K562 (cell line): ENCODE data around the gene HLTF. TPM values are rescaled to one million over a fixed set of nuclear protein-coding genes. Genes with fewer than 3 reads are reported as not detected.

Source experiments
- CTBP1 ChIP-seq: fragments of 450-650 bp; IDR thresholded peaks from 2 replicates; pipeline ENCODE4 v1.6.1; 2016; ENCODE audit warnings: borderline replicate concordance
- ETV5 ChIP-seq: sonication (generic); formaldehyde crosslinking; IDR thresholded peaks from 2 replicates; pipeline ENCODE4 v1.4.0; 2020; ENCODE audit warnings: low read depth, mild to moderate bottlenecking, missing genetic modification reagents
- GABPA ChIP-seq: fragments of 200-800 bp; sonication (Bioruptor generic); conservative IDR thresholded peaks from 2 replicates; pipeline ENCODE4 v1.6.1; 2016; ENCODE audit warnings: low read depth, missing genetic modification characterization, missing compliant biosample characterization
- HMGN3 ChIP-seq: IDR thresholded peaks from 2 replicates; pipeline ENCODE4 v1.6.1; 2011; ENCODE audit warnings: borderline replicate concordance, low read depth, mild to moderate bottlenecking, mixed read lengths, low read length; ENCODE audit not compliant: insufficient read length; ENCODE audit errors: extremely low read depth
- HOXB6 ChIP-seq: fragments of 250-450 bp; sonication (Bioruptor Pico); IDR thresholded peaks from 2 replicates; pipeline ENCODE4 v1.5.1; 2022; ENCODE audit warnings: mild to moderate bottlenecking, borderline replicate concordance
- KLF10 ChIP-seq: fragments of 250-450 bp; sonication (Bioruptor Pico); IDR thresholded peaks from 2 replicates; pipeline ENCODE4 v1.6.1; 2021; ENCODE audit warnings: matching md5 sums
- MTA2 ChIP-seq: fragments of 450-650 bp; IDR thresholded peaks from 2 replicates; pipeline ENCODE4 v1.6.1; 2016; ENCODE audit warnings: low read depth
- MYBL2 ChIP-seq, 2 experiments: fragments of 450-650 bp in 1 of 2; sonication (generic) in 1 of 2; formaldehyde crosslinking in 1 of 2; IDR thresholded peaks; 2 replicates each; pipeline versions ENCODE4 v1.6.1 to v1.8.1; 2017 to 2022; ENCODE audit warnings: borderline replicate concordance in 1 of 2, inconsistent platforms in 1 of 2, low read depth in 1 of 2, mild to moderate bottlenecking in 1 of 2, missing genetic modification reagents in 1 of 2, moderate library complexity in 1 of 2
- NBN ChIP-seq: fragments of 450-650 bp; IDR thresholded peaks from 2 replicates; pipeline ENCODE4 v1.6.1; 2016; ENCODE audit warnings: low read depth, mild to moderate bottlenecking
- NCOA4 ChIP-seq: fragments of 450-650 bp; IDR thresholded peaks from 2 replicates; pipeline ENCODE4 v1.6.1; 2018; ENCODE audit warnings: mild to moderate bottlenecking; ENCODE audit not compliant: partially characterized antibody
- PML ChIP-seq: IDR thresholded peaks from 2 replicates; pipeline ENCODE4 v1.6.1; 2012; ENCODE audit warnings: low read length, inconsistent platforms
- POLR2AphosphoS5 ChIP-seq: IDR thresholded peaks from 2 replicates; pipeline ENCODE4 v1.6.1; 2011; ENCODE audit warnings: mild to moderate bottlenecking, low read depth, low read length, moderate library complexity; ENCODE audit not compliant: control insufficient read depth, insufficient read depth
- PRPF4 ChIP-seq: fragments of 200-400 bp; formaldehyde crosslinking; IDR thresholded peaks from one replicate; pipeline ENCODE4 v1.6.1; 2017; ENCODE audit warnings: low read length, low read depth, mild to moderate bottlenecking; ENCODE audit not compliant: insufficient read depth, poor library complexity, severe bottlenecking
- SMARCA4 ChIP-seq: fragments of 450-650 bp; IDR thresholded peaks from 2 replicates; pipeline ENCODE4 v1.6.1; 2016
- STAT5A ChIP-seq: IDR thresholded peaks from 2 replicates; pipeline ENCODE4 v1.6.1; 2012; ENCODE audit warnings: low read length, inconsistent platforms, borderline replicate concordance
- YBX1 ChIP-seq: fragments of 450-650 bp; IDR thresholded peaks from 2 replicates; pipeline ENCODE4 v1.7.1; 2016; ENCODE audit warnings: mild to moderate bottlenecking
- ZC3H11A ChIP-seq: IDR thresholded peaks from 2 replicates; pipeline ENCODE4 v1.6.1; 2012; ENCODE audit warnings: low read depth, low read length, improper control_type of control experiment
- ZNF77 ChIP-seq: fragments of 250-450 bp; sonication (Bioruptor Pico); IDR thresholded peaks from 2 replicates; pipeline ENCODE4 v1.5.0; 2020
- polyA plus RNA-seq, 8 experiments: library from polyadenylated mRNA; depleted of rRNA in 4 of 8; stranded (reverse) in 5 of 8; unstranded in 3 of 8; fragments of >200 nt; fragmentation: Nextera tagmentation in 2 of 8; fragmentation: Illumina TruSeq in 1 of 8; extraction: Ambion mirVana in 2 of 8; extraction: Trizol in 1 of 8; gene quantifications; 2 replicates each; pipeline versions ENCODE4 v1.2.1 to v1.2.3, GENCODE V29; 2011 to 2014; ENCODE audit warnings: inconsistent platforms in 1 of 8, missing spikeins in 1 of 8
- total RNA-seq, 7 experiments: library from RNA; depleted of rRNA in 6 of 7; stranded (reverse); fragments of >200 nt in 6 of 7; fragmentation: Illumina TruSeq in 2 of 7; extraction: Trizol in 2 of 7; gene quantifications; 2 replicates each; pipeline versions ENCODE4 v1.2.1 to v1.2.3, GENCODE V29; 2011 to 2021; ENCODE audit warnings: low replicate concordance in 1 of 7
- TF ChIP-seq, protein P1 (sequence below), 2 experiments: IDR thresholded peaks; 2 replicates each; pipeline ENCODE4 v1.6.1; 2011; ENCODE audit warnings: borderline replicate concordance in 1 of 2, control low read depth in 1 of 2, low read depth in 1 of 2, low read length in 1 of 2, mild to moderate bottlenecking in 1 of 2, mixed read lengths in 1 of 2, moderate library complexity in 1 of 2; ENCODE audit not compliant: insufficient read depth in 1 of 2, insufficient read length in 1 of 2, poor library complexity in 1 of 2, severe bottlenecking in 1 of 2; ENCODE audit errors: extremely low read depth in 1 of 2
- TF ChIP-seq, protein P2 (sequence below): IDR thresholded peaks from 3 replicates; pipeline ENCODE4 v1.6.1; 2011; ENCODE audit warnings: borderline replicate concordance, mild to moderate bottlenecking; ENCODE audit not compliant: insufficient read length, insufficient read depth
- TF ChIP-seq, protein P3 (sequence below): sonication (generic); formaldehyde crosslinking; IDR thresholded peaks from 2 replicates; pipeline ENCODE4 v1.9.0; 2022; ENCODE audit warnings: mild to moderate bottlenecking, missing genetic modification reagents
- TF ChIP-seq, protein P4 (sequence below), 2 experiments: fragments of 450-650 bp; IDR thresholded peaks; 2 replicates each; pipeline ENCODE4 v1.6.1; 2016

The HLTF gene
- total and polyA plus RNA-seq, 9 of the 15 experiments (the other 6 are each of a cell fraction or from before 2014, with no cell fraction given) = 35.1 to 82.4 (median 50.4) TPM

DNA sequence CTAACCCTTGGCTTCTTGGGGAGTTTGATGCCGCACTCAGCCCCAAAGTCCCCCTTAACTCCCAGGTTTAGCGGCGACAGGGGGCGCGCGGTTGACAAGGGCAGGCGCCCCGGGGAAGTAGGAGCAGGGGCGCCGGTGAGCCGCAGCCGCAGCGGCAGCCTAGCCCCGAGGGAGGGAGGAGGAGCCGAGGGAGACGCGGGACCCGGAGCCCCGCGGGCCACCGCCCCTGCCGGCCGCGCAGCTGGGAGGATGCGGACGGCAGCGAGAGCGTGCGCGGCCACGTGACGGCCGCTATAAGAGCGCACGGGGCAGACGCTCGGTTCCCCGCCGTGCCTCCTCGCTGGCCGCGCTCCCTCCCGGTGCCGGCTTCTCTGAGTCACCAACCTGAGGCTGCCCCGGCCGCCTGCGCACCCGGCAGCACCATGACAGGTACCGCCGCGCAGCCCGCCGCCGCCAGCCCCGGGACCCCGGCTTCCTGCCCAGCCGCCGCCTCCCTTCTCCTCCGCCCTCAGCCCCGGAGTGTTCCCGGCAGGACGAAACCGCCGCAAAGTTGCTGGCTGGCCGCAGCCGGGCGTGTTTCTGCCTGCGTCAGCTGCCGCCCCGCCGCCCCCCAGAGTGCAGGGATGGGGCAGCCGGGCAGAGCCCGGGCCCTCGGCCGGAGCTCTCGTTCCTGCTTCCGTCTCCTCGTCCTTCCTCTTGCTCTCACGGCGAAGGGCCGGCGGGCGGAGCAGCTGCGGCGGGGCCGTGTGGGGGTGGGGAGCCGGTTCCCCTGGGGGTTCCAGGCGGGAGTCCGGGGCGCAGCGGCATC, 94.9 kb downstream of the HLTF start, which contains the start of gene GYG1 (continued):
- TF ChIP-seq, protein P1, sequence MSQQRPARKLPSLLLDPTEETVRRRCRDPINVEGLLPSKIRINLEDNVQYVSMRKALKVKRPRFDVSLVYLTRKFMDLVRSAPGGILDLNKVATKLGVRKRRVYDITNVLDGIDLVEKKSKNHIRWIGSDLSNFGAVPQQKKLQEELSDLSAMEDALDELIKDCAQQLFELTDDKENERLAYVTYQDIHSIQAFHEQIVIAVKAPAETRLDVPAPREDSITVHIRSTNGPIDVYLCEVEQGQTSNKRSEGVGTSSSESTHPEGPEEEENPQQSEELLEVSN (IDR thresholded peaks at IDR 0.05; ENCODE audit: borderline replicate concordance in 1 of 2, extremely low read depth in 1 of 2, insufficient read depth in 1 of 2, insufficient read length in 1 of 2, low read depth in 1 of 2, low read length in 1 of 2, poor library complexity in 1 of 2, severe bottlenecking in 1 of 2) = peak; percentile 79 to 89
- TF ChIP-seq KLF10 = no peak
- TF ChIP-seq CTBP1 = peak; percentile 99
- TF ChIP-seq PML = no peak; the same call in 1 of the 2 replicates
- TF ChIP-seq STAT5A = no peak
- no peak for TF ChIP-seq PRPF4
- no peak for TF ChIP-seq YBX1
- TF ChIP-seq, protein P2, sequence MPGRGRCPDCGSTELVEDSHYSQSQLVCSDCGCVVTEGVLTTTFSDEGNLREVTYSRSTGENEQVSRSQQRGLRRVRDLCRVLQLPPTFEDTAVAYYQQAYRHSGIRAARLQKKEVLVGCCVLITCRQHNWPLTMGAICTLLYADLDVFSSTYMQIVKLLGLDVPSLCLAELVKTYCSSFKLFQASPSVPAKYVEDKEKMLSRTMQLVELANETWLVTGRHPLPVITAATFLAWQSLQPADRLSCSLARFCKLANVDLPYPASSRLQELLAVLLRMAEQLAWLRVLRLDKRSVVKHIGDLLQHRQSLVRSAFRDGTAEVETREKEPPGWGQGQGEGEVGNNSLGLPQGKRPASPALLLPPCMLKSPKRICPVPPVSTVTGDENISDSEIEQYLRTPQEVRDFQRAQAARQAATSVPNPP = no peak
- TF ChIP-seq, protein P3, sequence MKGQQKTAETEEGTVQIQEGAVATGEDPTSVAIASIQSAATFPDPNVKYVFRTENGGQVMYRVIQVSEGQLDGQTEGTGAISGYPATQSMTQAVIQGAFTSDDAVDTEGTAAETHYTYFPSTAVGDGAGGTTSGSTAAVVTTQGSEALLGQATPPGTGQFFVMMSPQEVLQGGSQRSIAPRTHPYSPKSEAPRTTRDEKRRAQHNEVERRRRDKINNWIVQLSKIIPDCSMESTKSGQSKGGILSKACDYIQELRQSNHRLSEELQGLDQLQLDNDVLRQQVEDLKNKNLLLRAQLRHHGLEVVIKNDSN (CRISPR knock-in tag) = peak; percentile 93
- no peak for TF ChIP-seq ETV5 (CRISPR knock-in tag)
- TF ChIP-seq SMARCA4 = 0 out of 2 replicates have a peak, but pooled peaks have one; percentile 45
- TF ChIP-seq MTA2 = no peak
- peak; percentile 53 for TF ChIP-seq GABPA (tag)
- TF ChIP-seq, protein P4, sequence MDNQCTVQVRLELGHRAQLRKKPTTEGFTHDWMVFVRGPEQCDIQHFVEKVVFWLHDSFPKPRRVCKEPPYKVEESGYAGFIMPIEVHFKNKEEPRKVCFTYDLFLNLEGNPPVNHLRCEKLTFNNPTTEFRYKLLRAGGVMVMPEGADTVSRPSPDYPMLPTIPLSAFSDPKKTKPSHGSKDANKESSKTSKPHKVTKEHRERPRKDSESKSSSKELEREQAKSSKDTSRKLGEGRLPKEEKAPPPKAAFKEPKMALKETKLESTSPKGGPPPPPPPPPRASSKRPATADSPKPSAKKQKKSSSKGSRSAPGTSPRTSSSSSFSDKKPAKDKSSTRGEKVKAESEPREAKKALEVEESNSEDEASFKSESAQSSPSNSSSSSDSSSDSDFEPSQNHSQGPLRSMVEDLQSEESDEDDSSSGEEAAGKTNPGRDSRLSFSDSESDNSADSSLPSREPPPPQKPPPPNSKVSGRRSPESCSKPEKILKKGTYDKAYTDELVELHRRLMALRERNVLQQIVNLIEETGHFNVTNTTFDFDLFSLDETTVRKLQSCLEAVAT (IDR thresholded peaks at IDR 0.05) = no peak
- TF ChIP-seq ZC3H11A = no peak
- no peak for TF ChIP-seq NCOA4
- TF ChIP-seq HOXB6 (CRISPR knock-in tag) = no peak
- TF ChIP-seq MYBL2 (IDR thresholded peaks at IDR 0.05; ENCODE audit: low read depth) = no peak
- TF ChIP-seq MYBL2 (CRISPR knock-in tag; IDR thresholded peaks at IDR 0.05; ENCODE audit: borderline replicate concordance) = no peak
- no peak for TF ChIP-seq ZNF77 (CRISPR knock-in tag)
- TF ChIP-seq POLR2AphosphoS5 = no peak
- TF ChIP-seq NBN = no peak
- peak; percentile 83 for TF ChIP-seq HMGN3
